Stimulated activated CD4-positive, alpha-beta T cell treated with anti-CD3 and anti-CD28 coated beads, Interleukin-12 subunit alpha, Interleukin-12 subunit beta, amount 100 ng/mL, for 48 hours (primary cell): ENCODE results near the gene CEP72.
"Not testable (repeated sequence)": the region's sequence is repeated elsewhere in the genome, so short reads cannot be mapped to it uniquely, and the experiment has no call there.

ENCODE experiments used
- DNase-seq, 3 donors: peaks; one replicate each; pipeline ENCODE4 v3.0.0-alpha.2; 2020; ENCODE audit warnings: low read depth in 2 of 3, low spot score in 1 of 3

The CEP72 gene

GRCh38 chr5:669842-670395, 57.8 kb downstream of the CEP72 start:
- no peak for DNase-seq

GRCh38 chr5:670396-671270, 58.5 kb downstream of the CEP72 start:
- DNase-seq: no peak

- DNase-seq: peak; percentile 26 to 59 (median 55)
These were observed 59.6 kb downstream of the CEP72 start for GRCh38 chr5:671459-672328.

- DNase-seq: peak; percentile 18 to 65 (median 33)
These were observed 60.4 kb downstream of the CEP72 start for GRCh38 chr5:672329-673160.

GRCh38 chr5:673161-673830, 61.2 kb downstream of the CEP72 start:
- no peak for DNase-seq

GRCh38 chr5:673831-674629, 61.9 kb downstream of the CEP72 start:
- DNase-seq: no peak

GRCh38 chr5:674630-675011, 62.5 kb downstream of the CEP72 start:
- no peak for DNase-seq

GRCh38 chr5:675111-675870, 63.2 kb downstream of the CEP72 start:
- DNase-seq: no peak

- DNase-seq: no peak
These were observed 63.9 kb downstream of the CEP72 start for GRCh38 chr5:675871-676698.

GRCh38 chr5:676699-677076, 64.5 kb downstream of the CEP72 start:
- DNase-seq: no peak

GRCh38 chr5:677131-678101, 65.3 kb downstream of the CEP72 start:
- no peak for DNase-seq

GRCh38 chr5:678521-678920, 66.4 kb downstream of the CEP72 start:
- not testable (repeated sequence) for DNase-seq

GRCh38 chr5:679166-679895, 67.2 kb downstream of the CEP72 start:
- not testable (repeated sequence) for DNase-seq

GRCh38 chr5:680118-680795, 68.1 kb downstream of the CEP72 start:
- not testable (repeated sequence) for DNase-seq

GRCh38 chr5:680836-681235, 68.7 kb downstream of the CEP72 start:
- DNase-seq: not testable (repeated sequence)
